22Rv1 (cell line): ENCODE data around the gene GAS6.

Experiments
- H3K27ac ChIP-seq: fragments of 450-650 bp; 2 replicates; pipeline ENCODE4 v1.5.1; 2017
- ZFX ChIP-seq: fragments of 450-650 bp; IDR thresholded peaks from 2 replicates; pipeline ENCODE4 v1.6.1; 2017; ENCODE audit warnings: antibody characterized with exemption, borderline replicate concordance
- TF ChIP-seq, protein P1 (sequence below): fragments of 450-650 bp; IDR thresholded peaks from 2 replicates; pipeline ENCODE4 v1.5.1; 2017; ENCODE audit warnings: mild to moderate bottlenecking

GAS6 gene

DNA sequence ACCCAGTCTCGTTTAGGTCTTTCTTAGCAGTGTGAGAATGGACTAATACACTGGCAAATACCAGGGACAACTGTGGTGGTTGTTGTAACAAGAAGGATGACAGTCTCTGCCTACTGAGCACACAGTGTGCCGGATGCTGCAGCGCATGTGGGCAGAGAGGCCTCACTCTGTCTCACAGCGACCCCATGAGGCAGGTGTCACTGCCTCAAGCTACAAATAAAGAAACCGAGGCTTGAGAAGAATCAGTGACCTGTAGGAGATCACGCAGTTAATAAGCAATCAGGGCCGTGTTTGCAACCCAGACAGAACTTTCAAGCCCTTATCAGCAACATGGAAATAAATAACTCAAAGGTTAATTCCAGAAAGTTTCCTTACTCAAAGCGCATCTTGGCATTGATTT lies 40.5 kb upstream of the GAS6 start:
- TF ChIP-seq, protein P1, sequence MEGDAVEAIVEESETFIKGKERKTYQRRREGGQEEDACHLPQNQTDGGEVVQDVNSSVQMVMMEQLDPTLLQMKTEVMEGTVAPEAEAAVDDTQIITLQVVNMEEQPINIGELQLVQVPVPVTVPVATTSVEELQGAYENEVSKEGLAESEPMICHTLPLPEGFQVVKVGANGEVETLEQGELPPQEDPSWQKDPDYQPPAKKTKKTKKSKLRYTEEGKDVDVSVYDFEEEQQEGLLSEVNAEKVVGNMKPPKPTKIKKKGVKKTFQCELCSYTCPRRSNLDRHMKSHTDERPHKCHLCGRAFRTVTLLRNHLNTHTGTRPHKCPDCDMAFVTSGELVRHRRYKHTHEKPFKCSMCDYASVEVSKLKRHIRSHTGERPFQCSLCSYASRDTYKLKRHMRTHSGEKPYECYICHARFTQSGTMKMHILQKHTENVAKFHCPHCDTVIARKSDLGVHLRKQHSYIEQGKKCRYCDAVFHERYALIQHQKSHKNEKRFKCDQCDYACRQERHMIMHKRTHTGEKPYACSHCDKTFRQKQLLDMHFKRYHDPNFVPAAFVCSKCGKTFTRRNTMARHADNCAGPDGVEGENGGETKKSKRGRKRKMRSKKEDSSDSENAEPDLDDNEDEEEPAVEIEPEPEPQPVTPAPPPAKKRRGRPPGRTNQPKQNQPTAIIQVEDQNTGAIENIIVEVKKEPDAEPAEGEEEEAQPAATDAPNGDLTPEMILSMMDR: peak; percentile 44
- TF ChIP-seq ZFX: no peak
- no peak overlapping the region for H3K27ac ChIP-seq

GRCh38 chr13:113903912-113904311 lies 40.0 kb upstream of the GAS6 start:
- no peak overlapping the region for H3K27ac ChIP-seq
- no peak for TF ChIP-seq ZFX
- TF ChIP-seq, protein P1: no peak

GRCh38 chr13:113902986-113903775 lies 39.3 kb upstream of the GAS6 start:
- H3K27ac ChIP-seq: no peak overlapping the region
- TF ChIP-seq, protein P1: no peak
- TF ChIP-seq ZFX: no peak

GRCh38 chr13:113902481-113902880 lies 38.6 kb upstream of the GAS6 start:
- H3K27ac ChIP-seq: no peak overlapping the region
- TF ChIP-seq, protein P1: no peak
- TF ChIP-seq ZFX: no peak

DNA sequence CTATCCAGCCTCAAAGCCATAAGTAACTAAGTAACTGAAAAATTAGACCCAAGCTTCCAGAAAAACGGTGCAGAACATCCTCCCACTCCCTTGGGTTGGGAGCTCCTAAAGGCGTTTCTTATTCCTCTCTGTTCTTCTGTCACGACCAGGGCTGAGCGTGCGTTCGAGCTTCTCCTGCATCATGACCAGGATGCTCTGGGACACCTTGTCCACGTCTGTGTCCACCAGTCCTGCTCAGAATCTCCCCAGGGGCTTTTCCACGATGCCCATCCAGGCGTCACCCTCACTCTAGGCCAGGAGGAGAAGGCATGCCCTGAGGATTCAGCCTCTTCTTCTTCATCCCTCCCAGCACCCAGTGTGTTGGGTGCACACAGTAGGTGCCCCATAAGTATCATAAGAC lies 37.8 kb upstream of the GAS6 start:
- H3K27ac ChIP-seq: no peak overlapping the region
- no peak for TF ChIP-seq ZFX
- TF ChIP-seq, protein P1: no peak

- no peak for TF ChIP-seq ZFX
- TF ChIP-seq, protein P1: no peak
- H3K27ac ChIP-seq: no peak overlapping the region
Measured at GRCh38 chr13:113901231-113901630, 37.4 kb upstream of the GAS6 start.

DNA sequence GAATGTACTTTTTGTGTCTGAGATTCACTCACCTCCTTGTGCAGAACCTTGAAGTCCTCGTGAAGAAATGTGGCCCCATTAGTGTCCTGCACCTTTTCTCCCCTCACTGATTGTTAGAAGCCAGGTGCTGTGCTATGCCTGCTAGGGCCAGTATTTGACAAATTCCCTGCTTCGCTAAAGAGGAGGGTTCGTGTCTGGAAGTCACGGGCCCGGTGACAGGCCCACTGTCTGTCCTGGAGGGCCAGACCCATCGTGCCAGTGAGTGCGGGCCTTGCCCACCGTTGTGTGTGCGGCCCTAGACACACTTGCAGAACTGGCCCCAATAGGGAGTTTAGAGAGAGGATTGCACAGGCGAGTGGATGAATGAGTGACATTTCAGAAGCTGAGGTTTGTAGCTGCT lies 36.8 kb upstream of the GAS6 start:
- TF ChIP-seq, protein P1: no peak
- TF ChIP-seq ZFX: no peak
- no peak overlapping the region for H3K27ac ChIP-seq
